HG02884 (cell line): ENCODE results near the gene FGD4.
A peak's percentile ranks its signal among the peaks of the same experiment; 100 is the strongest.

Source experiments
- ATAC-seq: cut with Tn5 transposase; IDR thresholded peaks from one replicate; pipeline ENCODE4 v1.9.1; 2021; ENCODE audit warnings: mild to moderate bottlenecking, moderate library complexity; ENCODE audit not compliant: unreplicated experiment

FGD4 gene

GRCh38 chr12:32399370-32400113, at the start of gene FGD4:
TSS of gene FGD4 (plus strand) at chr12:32399558.
- ATAC-seq = peak; percentile 92

- ATAC-seq = no peak
Observed at GRCh38 chr12:32353540-32353939, 45.8 kb upstream of the FGD4 start.

- no peak for ATAC-seq
Observed at GRCh38 chr12:32357601-32358249, 41.6 kb upstream of the FGD4 start.

GRCh38 chr12:32360956-32361355, 38.4 kb upstream of the FGD4 start:
- ATAC-seq = no peak

GRCh38 chr12:32362892-32363291, 36.5 kb upstream of the FGD4 start:
- ATAC-seq = no peak

- ATAC-seq = no peak
Observed at GRCh38 chr12:32365473-32366064, 33.8 kb upstream of the FGD4 start.

GRCh38 chr12:32366714-32367113, 32.6 kb upstream of the FGD4 start:
- no peak for ATAC-seq

- no peak for ATAC-seq
Observed at GRCh38 chr12:32367381-32367780, 32.0 kb upstream of the FGD4 start.

GRCh38 chr12:32369202-32369601, 30.2 kb upstream of the FGD4 start:
- no peak for ATAC-seq

GRCh38 chr12:32377344-32378055, 21.9 kb upstream of the FGD4 start:
- ATAC-seq = no peak

- ATAC-seq = no peak
Observed at GRCh38 chr12:32379213-32379612, 20.1 kb upstream of the FGD4 start.

GRCh38 chr12:32379667-32380066, 19.7 kb upstream of the FGD4 start:
- ATAC-seq = no peak

GRCh38 chr12:32382226-32382625, 17.1 kb upstream of the FGD4 start:
- no peak for ATAC-seq

- no peak for ATAC-seq
Observed at GRCh38 chr12:32390572-32391219, 8.7 kb upstream of the FGD4 start.

- no peak for ATAC-seq
Observed at GRCh38 chr12:32395026-32395425, 4.3 kb upstream of the FGD4 start.

- ATAC-seq = no peak
Observed at GRCh38 chr12:32397696-32398095, 1.7 kb upstream of the FGD4 start.

- no peak for ATAC-seq
Observed at GRCh38 chr12:32398181-32398580, 1.2 kb upstream of the FGD4 start.

- no peak for ATAC-seq
Observed at GRCh38 chr12:32398816-32399369, 465 bp upstream of the FGD4 start.

GRCh38 chr12:32400114-32400672, 835 bp downstream of the FGD4 start:
- ATAC-seq = no peak

- no peak for ATAC-seq
Observed at GRCh38 chr12:32400866-32401265, 1.5 kb downstream of the FGD4 start.
